ENCODE results near the gene SEL1L3. TPM values are rescaled to one million over a fixed set of nuclear protein-coding genes. Genes with fewer than 3 reads are reported as not detected.

The SEL1L3 gene
- total RNA-seq, 1 experiment from 2014 or later: 28.1 TPM

- H3K27me3 Mint-ChIP-seq (ENCODE audit: insufficient read depth, unreplicated experiment): no peaks in the 10 kb centered on the region
- no peak for DNase-seq (ENCODE audit: unreplicated experiment)
- peaks cover 13% of the 10 kb centered on the region for H3K4me1 Mint-ChIP-seq (ENCODE audit: insufficient read depth, unreplicated experiment)
- H3K36me3 Mint-ChIP-seq (ENCODE audit: insufficient read depth, unreplicated experiment): no peaks in the 10 kb centered on the region
- H3K9me3 Mint-ChIP-seq (ENCODE audit: unreplicated experiment): no peaks in the 10 kb centered on the region
- BruUV-seq (replicated peaks): no TSS peak
- H3K4me3 Mint-ChIP-seq (ENCODE audit: unreplicated experiment): no peak overlapping the region
- no peak for TF ChIP-seq CTCF (IDR thresholded peaks at IDR 0.05; ENCODE audit: unreplicated experiment)
- ChIA-PET POLR2A (no interaction called here), CTCF (no interaction called here)
- intact Hi-C loops (cut with micrococcal nuclease): no loop called here
- no peak overlapping the region for H3K27ac Mint-ChIP-seq (ENCODE audit: low read depth, unreplicated experiment)
Measured at GRCh38 chr4:25900310-25900709, 37.5 kb upstream of the SEL1L3 start.

- ChIA-PET POLR2A (no interaction called here), CTCF (no interaction called here)
- intact Hi-C loops (cut with micrococcal nuclease): no loop called here
- Mint-ChIP-seq H3K4me1 (ENCODE audit: insufficient read depth, unreplicated experiment) (no peaks in the 10 kb centered on the region), H3K9me3 (ENCODE audit: unreplicated experiment) (no peaks in the 10 kb centered on the region), H3K27me3 (ENCODE audit: insufficient read depth, unreplicated experiment) (no peaks in the 10 kb centered on the region), H3K4me3 (ENCODE audit: unreplicated experiment) (no peak overlapping the region), H3K36me3 (ENCODE audit: insufficient read depth, unreplicated experiment) (no peaks in the 10 kb centered on the region), H3K27ac (ENCODE audit: low read depth, unreplicated experiment) (no peak overlapping the region)
- no TSS peak for BruUV-seq (replicated peaks)
- TF ChIP-seq CTCF (IDR thresholded peaks at IDR 0.05; ENCODE audit: unreplicated experiment): no peak
- no peak for DNase-seq (ENCODE audit: unreplicated experiment)
Measured at GRCh38 chr4:25896776-25897539, 34.2 kb upstream of the SEL1L3 start.

- no peaks in the 10 kb centered on the region for H3K4me1 Mint-ChIP-seq (ENCODE audit: insufficient read depth, unreplicated experiment)
- DNase-seq (ENCODE audit: unreplicated experiment): no peak
- no TSS peak for BruUV-seq (replicated peaks)
- CTCF ChIA-PET: no interaction called here
- H3K36me3 Mint-ChIP-seq (ENCODE audit: insufficient read depth, unreplicated experiment): no peaks in the 10 kb centered on the region
- H3K4me3 Mint-ChIP-seq (ENCODE audit: unreplicated experiment): no peak overlapping the region
- POLR2A ChIA-PET: interaction anchor here (0.6 kb wide), 1 partner anchor 86 kb away, joined by 3 read pairs; no protein-coding TSS in a partner anchor
- H3K27ac Mint-ChIP-seq (ENCODE audit: low read depth, unreplicated experiment): no peak overlapping the region
- no peaks in the 10 kb centered on the region for H3K9me3 Mint-ChIP-seq (ENCODE audit: unreplicated experiment)
- no peak for TF ChIP-seq CTCF (IDR thresholded peaks at IDR 0.05; ENCODE audit: unreplicated experiment)
- no peaks in the 10 kb centered on the region for H3K27me3 Mint-ChIP-seq (ENCODE audit: insufficient read depth, unreplicated experiment)
- intact Hi-C loops (cut with micrococcal nuclease): no loop called here
Measured at GRCh38 chr4:25892796-25893195, 30.0 kb upstream of the SEL1L3 start.

- no peaks in the 10 kb centered on the region for H3K36me3 Mint-ChIP-seq (ENCODE audit: insufficient read depth, unreplicated experiment)
- DNase-seq (ENCODE audit: unreplicated experiment): no peak
- no peak for TF ChIP-seq CTCF (IDR thresholded peaks at IDR 0.05; ENCODE audit: unreplicated experiment)
- no peaks in the 10 kb centered on the region for H3K4me1 Mint-ChIP-seq (ENCODE audit: insufficient read depth, unreplicated experiment)
- no peak overlapping the region for H3K27ac Mint-ChIP-seq (ENCODE audit: low read depth, unreplicated experiment)
- BruUV-seq (replicated peaks): no TSS peak
- no peak overlapping the region for H3K4me3 Mint-ChIP-seq (ENCODE audit: unreplicated experiment)
- intact Hi-C loops (cut with micrococcal nuclease): no loop called here
- POLR2A ChIA-PET: no interaction called here
- CTCF ChIA-PET: no interaction called here
- no peaks in the 10 kb centered on the region for H3K9me3 Mint-ChIP-seq (ENCODE audit: unreplicated experiment)
- no peaks in the 10 kb centered on the region for H3K27me3 Mint-ChIP-seq (ENCODE audit: insufficient read depth, unreplicated experiment)
Measured at GRCh38 chr4:25890571-25891485, 28.0 kb upstream of the SEL1L3 start.
